Astrocyte (in vitro differentiated cells and primary cell): ENCODE results near the gene ABHD5.

Experiments
- CTCF ChIP-seq: IDR thresholded peaks from 2 replicates; pipeline ENCODE4 v1.5.1; 2011; ENCODE audit warnings: low read depth, mild to moderate bottlenecking, inconsistent platforms, low read length, moderate library complexity; ENCODE audit not compliant: insufficient read depth
- EZH2 ChIP-seq: IDR thresholded peaks from 2 replicates; pipeline ENCODE4 v1.6.1; 2012; ENCODE audit warnings: mild to moderate bottlenecking, low read length, inconsistent platforms; ENCODE audit not compliant: insufficient read depth

- no peak for TF ChIP-seq CTCF
- TF ChIP-seq EZH2, result no peak
Observed at GRCh38 chr3:43752905-43753304, 62.2 kb downstream of the ABHD5 start.
